Measurements from ENCODE around the gene OLFM2. TPM values are rescaled to one million over a fixed set of nuclear protein-coding genes. Genes with fewer than 3 reads are reported as not detected.
A peak's percentile ranks its signal among the peaks of the same experiment; 100 is the strongest.

The OLFM2 gene
- total and polyA plus RNA-seq, 2 experiments from 2014 or later: 58.1 to 117 TPM

GRCh38 chr19:9935506-9936325 lies 599 bp downstream of the OLFM2 start:
- H3K9me3 Mint-ChIP-seq: peaks cover under 1% of the 10 kb centered on the region; the same call in 1 of the 3 replicates
- ATAC-seq (peak; percentile 1; the same call in 2 of the 3 replicates), DNase-seq (ENCODE audit: low spot score) (peak; percentile 44)
- peaks cover 29% of the 10 kb centered on the region for H3K4me1 Mint-ChIP-seq
- Histone ChIP-seq H3K9me2 (ENCODE audit: insufficient read depth) (peaks cover 5% of the 10 kb centered on the region; the same call in 1 of the 2 replicates), H3K27ac (ENCODE audit: low read depth) (peak overlapping the region; percentile 45; the same call in 1 of the 2 replicates), H3K4me1 (ENCODE audit: insufficient read depth) (peaks cover 13% of the 10 kb centered on the region), H3K4me2 (peak overlapping the region; percentile 90), H3K4me3 (peak overlapping the region; percentile 93), H2AFZ (no peak overlapping the region), H3K79me2 (replicated peaks; ENCODE audit: insufficient read depth) (peaks cover 39% of the 10 kb centered on the region), H3F3A (replicated peaks; ENCODE audit: low read depth) (peaks cover 9% of the 10 kb centered on the region; the same call in 1 of the 2 replicates), H4K20me1 (replicated peaks; ENCODE audit: insufficient read depth) (peaks cover 29% of the 10 kb centered on the region), H3K36me3 (ENCODE audit: insufficient read depth) (no peaks in the 10 kb centered on the region), H3K27me3 (ENCODE audit: insufficient read depth) (no peaks in the 10 kb centered on the region)
- H3K36me3 Mint-ChIP-seq (ENCODE audit: low read depth): peaks cover 8% of the 10 kb centered on the region
- peak; percentile 9 for TF ChIP-seq POLR2AphosphoS5 (IDR thresholded peaks at IDR 0.05; ENCODE audit: low read depth)
- no peak for TF ChIP-seq CTCF (conservative IDR thresholded peaks at IDR 0.05; ENCODE audit: low read depth in 2 of 2)
- peaks cover 23% of the 10 kb centered on the region for H3K27me3 Mint-ChIP-seq (ENCODE audit: insufficient read depth, low read depth, poor library complexity)
- H3K27ac Mint-ChIP-seq: peak overlapping the region; percentile 77
- H3K4me3 Mint-ChIP-seq: peak overlapping the region; percentile 92

DNA sequence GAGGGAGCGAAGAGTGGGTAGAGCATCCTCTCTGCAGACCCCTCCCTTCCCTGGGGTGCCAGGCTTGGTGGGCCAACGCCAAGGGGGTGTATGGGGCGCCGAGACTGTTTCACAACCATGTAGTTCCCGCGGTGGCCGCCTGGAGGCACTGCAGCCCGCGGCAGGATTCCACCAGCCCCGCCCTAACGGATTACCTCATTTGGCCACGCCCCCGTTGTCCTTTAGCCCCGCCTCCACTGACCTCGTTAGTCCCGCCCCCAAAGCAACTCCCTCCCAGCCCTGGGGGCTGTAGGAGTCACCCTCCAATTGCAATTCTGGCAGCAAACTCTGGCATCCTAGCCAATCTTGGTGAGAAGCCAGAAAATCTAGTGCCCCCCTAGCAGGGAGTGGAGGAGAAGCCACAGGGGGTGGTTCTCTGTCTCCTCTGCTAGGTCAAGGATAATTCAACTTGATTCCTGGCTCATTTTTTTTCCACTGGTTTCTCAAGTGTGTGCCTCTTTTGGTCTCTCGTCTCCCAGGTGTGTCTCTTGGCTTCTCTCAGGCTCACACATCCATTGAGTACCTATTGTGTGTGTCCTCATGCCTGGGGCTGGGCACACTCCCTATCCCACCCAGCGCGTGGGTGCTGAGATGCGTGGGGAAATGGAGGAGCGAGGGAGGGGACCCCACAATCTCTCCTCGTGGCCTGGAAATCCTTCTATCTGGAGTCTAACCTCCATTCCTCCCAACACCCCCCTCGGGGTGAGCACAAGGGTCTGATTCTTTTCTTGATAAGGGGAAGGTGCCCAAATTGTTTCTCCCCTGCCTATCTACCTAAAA lies 2.0 kb downstream of the OLFM2 start:
- H3K36me3 Mint-ChIP-seq (ENCODE audit: low read depth): peaks cover 13% of the 10 kb centered on the region
- no peak overlapping the region for H3K27ac Mint-ChIP-seq
- H3K4me1 Mint-ChIP-seq: peaks cover 26% of the 10 kb centered on the region
- H3K79me2 ChIP-seq (replicated peaks; ENCODE audit: insufficient read depth): peaks cover 53% of the 10 kb centered on the region
- no peak overlapping the region for H2AFZ ChIP-seq
- H3K4me2 ChIP-seq: peak overlapping the region; percentile 90
- H3K36me3 ChIP-seq (ENCODE audit: insufficient read depth): no peaks in the 10 kb centered on the region
- no peaks in the 10 kb centered on the region for H3K27me3 ChIP-seq (ENCODE audit: insufficient read depth)
- peaks cover 5% of the 10 kb centered on the region; the same call in 1 of the 2 replicates for H3K9me2 ChIP-seq (ENCODE audit: insufficient read depth)
- peaks cover 9% of the 10 kb centered on the region for H3F3A ChIP-seq (replicated peaks; ENCODE audit: low read depth)
- TF ChIP-seq CREB1 (CRISPR knock-in tag; IDR thresholded peaks at IDR 0.05; ENCODE audit: low read depth): peak; percentile 73
- TF ChIP-seq CTCF (conservative IDR thresholded peaks at IDR 0.05; ENCODE audit: low read depth in 2 of 2): peak; percentile 79 to 87
- no peak for TF ChIP-seq JUNB (IDR thresholded peaks at IDR 0.05; ENCODE audit: unreplicated experiment)
- TF ChIP-seq POLR2AphosphoS5 (IDR thresholded peaks at IDR 0.05; ENCODE audit: low read depth): peak; percentile 42; the same call in 1 of the 2 replicates
- H3K27me3 Mint-ChIP-seq (ENCODE audit: insufficient read depth, low read depth, poor library complexity): peaks cover 23% of the 10 kb centered on the region
- no peaks in the 10 kb centered on the region; the same call in 2 of the 3 replicates for H3K9me3 Mint-ChIP-seq
- peaks cover 41% of the 10 kb centered on the region for H4K20me1 ChIP-seq (replicated peaks; ENCODE audit: insufficient read depth)
- H3K4me1 ChIP-seq (ENCODE audit: insufficient read depth): peaks cover 13% of the 10 kb centered on the region
- peak overlapping the region; percentile 92 for H3K4me3 Mint-ChIP-seq
- H3K4me3 ChIP-seq: peak overlapping the region; percentile 93
- DNase-seq (ENCODE audit: low spot score) (peak; percentile 95), ATAC-seq (peak; percentile 43)
- peak overlapping the region; percentile 90 for H3K27ac ChIP-seq (ENCODE audit: low read depth)
